HG03039 (cell line): ENCODE measurements around the gene YLPM1.

ENCODE experiments used
- ATAC-seq: cut with Tn5 transposase; IDR thresholded peaks from one replicate; pipeline ENCODE4 v1.9.1; 2021; ENCODE audit warnings: mild to moderate bottlenecking, moderate library complexity; ENCODE audit not compliant: unreplicated experiment

Gene YLPM1

DNA sequence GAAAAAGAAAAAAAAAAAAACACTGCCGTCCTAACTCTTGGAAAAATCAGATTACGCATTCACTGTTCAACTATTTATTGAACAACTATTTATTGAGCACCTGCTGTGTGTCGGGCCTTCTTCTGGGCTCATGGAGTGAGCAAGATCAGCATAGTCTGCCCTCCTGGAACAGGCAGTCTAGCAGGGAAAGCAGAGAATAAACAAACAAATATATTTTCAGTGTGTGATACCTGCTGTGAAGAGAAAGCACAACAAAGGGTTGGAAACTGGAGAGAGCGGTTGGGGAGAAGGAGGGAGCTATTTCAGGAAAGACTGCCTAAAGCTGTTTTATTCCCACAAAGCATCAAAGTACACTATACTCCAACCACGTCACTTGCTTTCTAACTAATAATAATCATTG, 102.0 kb downstream of the YLPM1 start:
- no peak for ATAC-seq

DNA sequence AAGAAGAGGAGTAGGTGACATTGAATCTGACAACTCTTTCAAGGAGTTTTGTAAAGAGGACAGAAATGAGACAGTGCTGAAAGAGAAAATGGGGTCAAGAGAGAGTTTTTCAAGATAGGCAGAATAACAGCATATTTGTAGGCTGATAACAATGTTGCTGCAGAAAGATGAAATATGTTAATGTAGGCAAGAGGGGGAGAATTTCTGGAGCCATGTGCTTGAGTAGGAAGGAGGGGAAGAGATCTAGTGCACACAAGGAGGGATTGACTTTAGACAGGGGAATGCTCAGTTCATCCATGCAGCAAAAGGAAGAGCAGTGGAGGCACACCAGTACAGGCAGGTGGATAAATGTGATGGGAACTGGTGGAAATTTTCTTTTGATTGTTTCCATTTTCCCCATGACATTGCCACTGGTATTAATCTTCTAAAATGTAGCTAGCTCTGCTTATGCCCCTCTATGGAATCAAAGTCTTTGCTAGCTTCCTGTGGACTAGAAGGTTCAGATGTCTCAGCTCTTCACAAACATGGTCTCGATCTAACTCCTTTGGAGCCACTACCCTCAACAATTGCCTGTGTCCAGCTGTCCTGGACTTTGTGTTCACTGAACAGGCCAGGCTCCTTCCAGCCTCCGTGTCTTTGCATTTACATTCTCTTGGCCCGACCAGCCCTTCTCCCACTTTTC, 103.7 kb downstream of the YLPM1 start:
- ATAC-seq, result no peak

DNA sequence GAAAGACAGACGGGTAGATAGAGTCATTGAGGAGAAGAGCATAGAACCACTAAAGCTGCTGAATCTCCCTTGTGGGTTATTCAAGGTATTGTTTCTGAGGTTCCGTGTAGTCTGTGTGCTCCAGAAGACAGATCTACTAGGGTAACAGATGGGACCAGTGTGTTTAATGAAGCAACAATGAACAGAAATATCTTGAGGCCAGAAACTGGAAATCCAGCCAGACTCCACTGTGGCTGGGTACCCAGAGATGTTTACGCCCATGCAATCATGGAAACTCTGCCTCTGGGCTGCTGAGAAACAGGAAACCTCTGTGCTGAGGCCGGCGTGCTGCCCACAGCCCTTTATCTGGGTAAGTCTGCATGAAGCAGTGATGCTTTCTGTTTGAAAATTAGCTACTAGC, 104.6 kb downstream of the YLPM1 start:
- no peak for ATAC-seq

DNA sequence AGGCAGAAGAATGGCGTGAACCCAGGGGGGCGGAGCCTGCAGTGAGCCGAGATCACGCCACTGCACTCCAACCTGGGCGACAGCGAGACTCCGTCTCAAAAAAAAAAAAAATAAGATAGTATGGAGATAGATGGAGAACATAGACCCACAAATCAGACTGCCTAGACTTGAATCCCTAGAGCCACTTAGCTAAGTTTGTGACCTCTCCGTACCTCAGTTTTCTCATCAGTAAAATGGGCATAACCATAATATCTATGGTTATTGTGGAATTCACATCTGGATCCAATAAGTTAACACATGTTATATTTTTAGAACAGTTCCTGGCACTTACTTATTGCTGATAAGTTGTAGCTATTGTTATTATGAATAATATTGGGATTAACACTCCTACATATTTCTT, 105.6 kb downstream of the YLPM1 start:
- no peak for ATAC-seq

DNA sequence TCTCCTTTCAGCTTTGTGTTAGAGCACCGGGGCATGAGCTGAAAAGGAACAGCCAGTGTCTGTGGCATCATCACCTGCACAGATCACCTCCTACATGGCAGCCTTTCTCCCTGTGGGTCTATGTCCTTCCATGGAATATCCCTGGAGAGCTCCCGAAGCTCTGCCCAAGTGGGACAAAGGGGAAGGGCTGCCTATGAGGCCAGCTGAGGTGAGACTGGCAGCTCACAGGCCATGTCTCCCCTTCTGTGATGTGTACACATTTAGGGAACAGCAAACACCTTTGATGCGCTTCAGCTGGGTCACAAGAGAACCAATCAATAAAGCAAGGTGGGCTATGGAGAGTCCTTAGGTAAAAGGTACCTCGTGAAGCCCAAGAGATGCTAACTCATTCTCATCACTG, 108.7 kb downstream of the YLPM1 start:
- ATAC-seq, result no peak

DNA sequence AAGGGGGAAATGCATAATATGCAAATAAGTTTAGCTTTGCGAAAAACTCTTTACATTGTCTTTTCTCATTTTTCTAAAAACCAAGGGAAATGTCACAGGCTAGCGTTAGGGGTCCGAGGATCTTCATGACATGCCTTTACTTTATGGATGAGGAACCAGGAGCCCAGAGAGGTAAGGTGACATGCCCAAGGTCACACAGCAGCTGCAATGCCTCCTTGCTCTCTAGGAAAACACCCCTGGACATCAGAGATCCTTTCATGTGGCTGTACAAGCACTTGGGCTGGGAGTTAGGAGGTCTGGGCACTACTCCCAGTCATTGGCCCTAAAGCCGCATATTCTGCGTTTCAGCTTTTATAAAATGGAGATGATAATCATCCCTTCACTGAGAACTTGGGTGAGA, 112.1 kb downstream of the YLPM1 start:
- no peak for ATAC-seq

DNA sequence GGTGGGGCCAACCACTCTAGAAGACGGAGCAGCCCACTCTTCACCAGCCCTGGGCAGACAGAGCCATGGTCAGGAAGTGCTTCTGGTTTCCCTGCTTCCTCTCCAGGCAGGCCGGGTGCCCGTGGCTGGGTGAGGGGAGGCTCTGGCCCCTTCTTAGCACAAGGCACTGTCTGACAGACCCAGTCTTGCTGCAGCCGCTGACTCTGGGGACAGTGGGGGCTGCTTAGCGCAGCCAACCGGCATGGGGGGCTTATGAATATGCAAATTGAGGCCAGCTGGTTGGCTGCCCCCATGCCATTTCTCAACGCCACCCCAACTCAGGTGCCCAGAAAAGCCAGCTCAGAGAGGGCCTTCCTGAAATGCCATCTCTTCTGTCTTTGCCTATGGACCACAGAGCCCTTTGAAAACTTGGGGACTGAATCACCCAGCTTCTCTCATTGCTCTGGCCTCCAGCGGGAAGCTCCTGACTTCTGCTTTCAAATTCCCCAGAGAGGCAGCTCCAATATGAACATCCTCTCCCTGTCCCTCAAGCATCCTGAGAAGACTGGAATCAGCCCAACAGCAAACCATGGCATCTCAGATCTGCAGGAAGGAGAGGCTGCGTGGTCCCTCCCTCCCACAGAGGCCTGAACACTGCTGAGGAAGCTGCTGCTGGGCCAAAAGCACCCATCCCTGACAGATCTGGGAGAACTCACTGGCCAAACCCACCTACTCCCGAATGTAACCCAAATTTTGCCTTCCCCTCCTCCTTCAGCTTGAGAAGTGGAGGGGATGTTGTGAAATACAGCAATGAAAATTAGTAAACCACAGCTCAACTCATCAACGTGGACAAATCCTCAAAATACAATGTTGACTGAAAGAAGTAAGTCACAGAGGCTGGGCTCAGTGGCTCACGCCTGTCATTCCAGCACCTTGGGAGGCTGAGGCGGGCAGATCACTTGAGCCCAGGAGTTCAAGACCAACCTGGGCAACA, 113.1 kb downstream of the YLPM1 start, which contains the start of gene PROX2:
TSS of gene PROX2 (minus strand) at position 205 of the 973 bp plus-strand sequence. CDS start 12,311 bp downstream, outside the sequence.
- ATAC-seq, result no peak

DNA sequence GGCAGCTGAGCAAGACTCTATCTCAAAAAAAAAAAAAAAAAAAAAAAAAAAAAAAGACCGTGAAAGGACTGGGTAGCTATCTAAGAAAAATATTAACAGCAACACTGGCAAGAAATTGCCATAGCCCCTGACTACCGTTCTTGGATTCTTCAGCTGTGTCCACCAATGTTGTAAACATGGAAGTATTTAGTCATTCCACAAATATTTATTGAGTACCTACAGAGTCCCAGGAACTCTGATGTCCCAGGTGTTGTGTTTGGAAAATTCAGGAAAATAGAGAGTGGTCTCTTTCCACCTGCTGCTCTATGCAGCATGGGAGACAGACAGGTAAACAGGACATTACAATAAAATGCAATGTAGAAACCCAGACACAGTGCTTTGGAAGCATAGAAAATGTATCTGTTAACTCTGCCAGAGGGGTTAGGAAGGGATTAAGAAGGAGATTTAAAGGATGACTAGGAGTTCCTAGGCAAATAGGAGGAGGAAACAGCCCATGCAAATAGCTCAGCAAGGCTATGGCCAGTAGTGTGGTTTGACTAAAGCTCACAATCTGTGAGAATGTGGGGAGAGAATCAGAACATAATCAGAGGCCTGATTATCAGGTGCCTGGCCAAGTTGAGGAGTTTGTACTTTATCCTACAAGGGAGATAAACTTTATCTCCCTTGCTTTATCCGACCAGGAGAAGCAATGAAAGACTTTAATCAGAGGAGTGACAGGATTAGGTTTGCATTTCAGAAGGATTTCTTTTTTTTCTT, 116.5 kb downstream of the YLPM1 start:
- no peak for ATAC-seq

DNA sequence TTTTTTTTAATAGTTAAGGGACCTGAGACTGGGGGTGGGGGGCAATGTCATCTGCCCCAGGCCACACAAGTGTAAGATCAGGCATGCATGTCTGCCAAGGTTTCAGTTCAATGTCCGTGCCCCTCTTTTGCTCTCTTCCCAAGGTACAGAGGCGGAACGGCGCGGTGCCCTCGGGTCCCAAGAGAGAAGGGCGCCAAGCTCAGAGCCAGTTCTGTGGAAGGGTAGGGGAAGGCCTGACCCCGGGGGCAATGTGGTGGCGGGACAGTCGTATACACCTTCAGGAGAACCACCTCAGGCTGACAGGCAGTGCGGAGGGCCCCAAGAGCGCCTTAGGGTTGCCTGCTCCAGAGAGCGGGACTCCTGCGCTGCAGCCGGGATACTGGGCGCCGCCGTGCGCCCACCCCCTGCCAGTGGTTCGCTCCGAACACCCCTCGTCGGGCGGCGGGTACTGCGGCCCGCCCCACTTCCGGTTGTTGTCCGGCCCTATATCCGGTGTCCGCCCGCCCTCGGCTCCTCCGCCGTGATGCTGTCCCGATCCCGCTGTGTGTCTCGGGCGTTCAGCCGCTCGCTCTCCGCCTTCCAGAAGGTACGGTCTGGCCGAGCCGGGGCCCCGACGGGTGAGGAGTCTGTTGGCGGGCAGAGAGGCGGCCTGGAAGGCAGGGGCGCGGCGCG, 118.5 kb downstream of the YLPM1 start, which contains the start of gene DLST:
TSS of gene DLST (plus strand) at position 486 of the 672 bp plus-strand sequence. CDS start at position 524, 38 bp downstream.
- ATAC-seq, result peak; percentile 88

DNA sequence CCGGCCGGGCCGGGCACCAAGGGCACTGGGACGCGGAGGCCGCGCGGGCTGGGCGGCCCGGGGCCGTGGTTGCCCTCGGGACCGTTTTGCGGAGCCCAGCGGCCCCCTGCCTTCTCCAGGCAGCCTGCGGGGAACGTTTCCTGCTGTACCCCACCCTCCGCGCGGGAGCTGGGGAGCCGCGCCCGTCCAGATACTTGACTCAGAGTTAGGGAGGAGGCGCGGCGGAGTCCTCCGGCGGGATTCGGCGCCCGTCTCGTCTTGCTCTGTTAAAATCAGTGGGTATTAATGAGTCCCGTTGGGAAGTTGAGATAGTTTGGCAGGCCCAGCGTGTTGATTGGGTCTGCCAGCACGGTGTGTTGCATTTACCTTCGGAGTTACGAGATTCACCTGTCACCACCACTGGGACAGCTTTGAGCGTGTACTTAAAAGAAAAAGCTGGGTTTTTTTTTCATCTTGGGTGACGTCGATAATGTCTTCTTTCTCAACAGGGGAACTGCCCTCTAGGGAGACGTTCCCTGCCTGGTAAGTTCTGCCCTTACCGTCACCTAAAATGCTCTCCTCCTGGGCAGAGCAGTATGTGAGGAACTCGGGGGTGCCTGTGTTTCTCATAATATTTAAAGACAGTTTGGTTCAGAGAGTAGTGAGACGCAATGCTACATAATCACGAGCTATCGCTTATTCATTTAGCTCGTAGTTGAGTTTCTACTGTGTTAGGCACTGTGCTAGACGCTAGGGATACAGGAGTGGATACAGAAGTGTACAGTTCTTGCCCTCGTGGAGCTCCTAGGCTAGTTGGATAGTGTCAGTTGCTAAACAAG, 119.2 kb downstream of the YLPM1 start:
- peak; percentile 28 for ATAC-seq
